Measurements from ENCODE around the gene RNF222. TPM values are rescaled to one million over a fixed set of nuclear protein-coding genes. Genes with fewer than 3 reads are reported as not detected.

The RNF222 gene
- polyA plus RNA-seq, 1 experiment = not detected

DNA sequence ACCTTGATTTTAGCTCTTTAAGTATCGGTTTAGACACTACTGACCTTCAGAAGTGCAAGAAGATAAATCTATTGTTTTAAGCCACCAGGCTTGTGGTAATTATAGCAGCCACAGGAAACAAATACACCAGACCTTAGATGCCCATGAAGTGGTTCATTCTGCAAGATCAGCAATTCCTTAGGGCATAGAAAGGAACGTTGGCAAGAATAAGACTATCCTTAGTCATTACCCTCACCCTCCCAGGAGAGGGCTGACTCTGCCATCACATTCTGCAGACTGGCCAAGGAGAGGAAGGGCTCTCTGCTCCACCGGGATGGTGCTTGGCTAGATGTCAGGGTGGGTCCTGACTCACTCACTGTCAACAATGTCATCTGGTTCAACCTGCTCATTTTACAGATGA lies 23.9 kb upstream of the RNF222 start:
- POLR2A ChIA-PET = no interaction called here
- H3K36me3 ChIP-seq (ENCODE audit: control insufficient read depth, insufficient read depth, low read length) = no peaks in the 10 kb centered on the region
- H3K27me3 ChIP-seq (ENCODE audit: control insufficient read depth, insufficient read depth, low read length) = peaks cover 6% of the 10 kb centered on the region
- DNase-seq (ENCODE audit: low read depth) = no peak
- no peak overlapping the region for H3K4me3 ChIP-seq (ENCODE audit: low read depth, low read length)
- TF ChIP-seq, protein P1, sequence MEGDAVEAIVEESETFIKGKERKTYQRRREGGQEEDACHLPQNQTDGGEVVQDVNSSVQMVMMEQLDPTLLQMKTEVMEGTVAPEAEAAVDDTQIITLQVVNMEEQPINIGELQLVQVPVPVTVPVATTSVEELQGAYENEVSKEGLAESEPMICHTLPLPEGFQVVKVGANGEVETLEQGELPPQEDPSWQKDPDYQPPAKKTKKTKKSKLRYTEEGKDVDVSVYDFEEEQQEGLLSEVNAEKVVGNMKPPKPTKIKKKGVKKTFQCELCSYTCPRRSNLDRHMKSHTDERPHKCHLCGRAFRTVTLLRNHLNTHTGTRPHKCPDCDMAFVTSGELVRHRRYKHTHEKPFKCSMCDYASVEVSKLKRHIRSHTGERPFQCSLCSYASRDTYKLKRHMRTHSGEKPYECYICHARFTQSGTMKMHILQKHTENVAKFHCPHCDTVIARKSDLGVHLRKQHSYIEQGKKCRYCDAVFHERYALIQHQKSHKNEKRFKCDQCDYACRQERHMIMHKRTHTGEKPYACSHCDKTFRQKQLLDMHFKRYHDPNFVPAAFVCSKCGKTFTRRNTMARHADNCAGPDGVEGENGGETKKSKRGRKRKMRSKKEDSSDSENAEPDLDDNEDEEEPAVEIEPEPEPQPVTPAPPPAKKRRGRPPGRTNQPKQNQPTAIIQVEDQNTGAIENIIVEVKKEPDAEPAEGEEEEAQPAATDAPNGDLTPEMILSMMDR (IDR thresholded peaks at IDR 0.05; ENCODE audit: insufficient read depth, low read depth, low read length) = no peak
- CTCF ChIA-PET = interaction anchor here (1.0 to 2.5 kb wide), 4 partner anchors 10 to 364 kb away, joined by 3 to 16 read pairs (median 5); no protein-coding TSS in a partner anchor

DNA sequence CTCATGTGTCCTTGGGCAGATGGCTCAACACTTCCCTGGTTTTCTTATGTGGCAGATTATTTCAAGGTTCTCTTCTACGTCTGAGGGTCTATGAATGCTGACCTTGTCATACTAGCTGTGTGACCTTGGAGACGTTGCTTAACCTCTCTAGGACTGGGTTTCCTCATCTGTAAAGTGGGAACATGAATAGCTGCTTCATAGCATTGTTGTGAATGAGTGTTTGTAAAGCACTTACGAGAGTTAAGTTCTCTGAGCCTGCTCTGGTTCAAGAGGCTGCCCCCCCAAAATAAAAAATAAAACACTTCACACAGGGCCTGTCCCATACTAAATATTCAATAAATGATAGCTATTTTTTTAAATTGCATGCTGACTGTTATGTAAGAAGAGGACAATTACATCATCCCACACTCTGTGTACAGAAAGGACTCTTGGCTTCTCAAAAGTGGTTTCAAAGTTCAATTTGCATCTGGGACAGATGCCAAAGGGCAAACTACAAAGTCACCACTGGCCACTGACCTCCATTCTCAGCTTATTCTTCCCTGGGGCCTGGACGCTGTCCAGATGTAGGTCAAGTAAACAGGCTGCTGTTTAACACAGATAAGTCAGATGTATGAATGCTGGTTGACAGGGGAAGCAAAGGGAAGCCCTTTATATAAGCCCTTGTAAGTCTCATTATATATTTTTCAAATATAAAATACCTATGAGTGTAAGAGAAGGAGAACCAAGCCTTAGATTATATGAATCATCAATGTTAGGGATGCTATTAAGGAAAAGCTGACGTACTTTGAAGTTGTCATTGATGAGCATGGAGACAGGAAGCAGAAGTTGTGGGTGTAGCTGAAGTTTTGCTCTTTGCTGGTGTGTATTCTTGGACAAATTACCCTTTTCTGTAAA lies 22.7 kb upstream of the RNF222 start:
- Histone ChIP-seq H3K36me3 (ENCODE audit: control insufficient read depth, insufficient read depth, low read length) (no peaks in the 10 kb centered on the region), H3K4me3 (ENCODE audit: low read depth, low read length) (no peak overlapping the region), H3K27me3 (ENCODE audit: control insufficient read depth, insufficient read depth, low read length) (peaks cover 6% of the 10 kb centered on the region)
- CTCF ChIA-PET = interaction anchor here (0.6 to 2.5 kb wide), 5 partner anchors 9 to 475 kb away, joined by 3 to 16 read pairs (median 4); no protein-coding TSS in a partner anchor
- POLR2A ChIA-PET = no interaction called here
- TF ChIP-seq, protein P1 (IDR thresholded peaks at IDR 0.05; ENCODE audit: insufficient read depth, low read depth, low read length) = no peak
- DNase-seq (ENCODE audit: low read depth) = no peak

DNA sequence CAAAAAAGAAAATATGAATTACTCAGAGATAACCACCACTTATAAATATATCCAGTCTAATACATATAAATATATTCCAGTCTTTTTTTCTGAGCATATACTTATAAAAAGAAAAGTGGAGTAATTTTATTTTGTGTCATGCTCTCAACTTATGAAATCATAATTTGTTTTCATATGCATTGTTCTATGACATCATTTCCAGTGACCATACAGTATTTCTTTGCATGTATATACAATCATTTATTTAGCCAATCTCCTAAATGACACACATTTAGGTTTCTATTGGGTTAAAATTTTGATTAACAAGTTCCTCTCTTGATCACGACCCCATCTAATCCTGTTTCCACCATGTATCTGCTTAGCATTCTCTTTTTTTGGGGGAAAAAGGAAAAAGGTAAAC lies 21.7 kb upstream of the RNF222 start:
- CTCF ChIA-PET = interaction anchor here (2.5 kb wide), 1 partner anchor 9 kb away, joined by 16 read pairs; no protein-coding TSS in a partner anchor

DNA sequence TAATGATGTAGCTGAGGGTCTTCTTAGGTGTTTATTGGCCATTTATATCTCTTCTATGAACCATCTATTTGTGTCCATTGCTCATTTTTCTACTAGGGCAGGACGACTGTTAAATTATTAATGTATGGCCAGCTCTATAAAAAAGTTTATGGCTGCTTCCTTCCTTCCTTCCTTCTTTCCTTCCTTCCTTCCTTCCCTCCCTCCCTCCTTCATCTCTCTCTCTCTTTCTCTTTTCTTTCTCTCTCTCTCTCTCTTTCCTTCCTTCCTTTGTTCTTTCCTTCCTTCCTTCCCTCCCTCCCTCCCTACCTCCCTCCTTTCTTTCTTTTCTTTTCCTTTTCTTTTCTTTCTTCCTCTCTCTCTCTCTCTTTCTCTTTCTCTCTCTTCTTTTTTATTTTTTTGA lies 20.8 kb upstream of the RNF222 start:
- DNase-seq (ENCODE audit: low read depth) = no peak
- ChIA-PET CTCF (interaction anchor here (0.5 kb wide), 1 partner anchor 36 kb away, joined by 3 read pairs; the partner anchor contains the start of gene RPL26), POLR2A (no interaction called here)
- TF ChIP-seq, protein P1 (IDR thresholded peaks at IDR 0.05; ENCODE audit: insufficient read depth, low read depth, low read length) = no peak
- H3K36me3 ChIP-seq (ENCODE audit: control insufficient read depth, insufficient read depth, low read length) = no peaks in the 10 kb centered on the region
- no peak overlapping the region for H3K4me3 ChIP-seq (ENCODE audit: low read depth, low read length)
- peaks cover 4% of the 10 kb centered on the region for H3K27me3 ChIP-seq (ENCODE audit: control insufficient read depth, insufficient read depth, low read length)

More for the DNA sequence above, 21.7 kb upstream of the RNF222 start:
- DNase-seq (ENCODE audit: low read depth) = no peak
- Histone ChIP-seq H3K4me3 (ENCODE audit: low read depth, low read length) (no peak overlapping the region), H3K27me3 (ENCODE audit: control insufficient read depth, insufficient read depth, low read length) (peaks cover 6% of the 10 kb centered on the region), H3K36me3 (ENCODE audit: control insufficient read depth, insufficient read depth, low read length) (no peaks in the 10 kb centered on the region)
- POLR2A ChIA-PET = no interaction called here
- TF ChIP-seq, protein P1 (IDR thresholded peaks at IDR 0.05; ENCODE audit: insufficient read depth, low read depth, low read length) = no peak

DNA sequence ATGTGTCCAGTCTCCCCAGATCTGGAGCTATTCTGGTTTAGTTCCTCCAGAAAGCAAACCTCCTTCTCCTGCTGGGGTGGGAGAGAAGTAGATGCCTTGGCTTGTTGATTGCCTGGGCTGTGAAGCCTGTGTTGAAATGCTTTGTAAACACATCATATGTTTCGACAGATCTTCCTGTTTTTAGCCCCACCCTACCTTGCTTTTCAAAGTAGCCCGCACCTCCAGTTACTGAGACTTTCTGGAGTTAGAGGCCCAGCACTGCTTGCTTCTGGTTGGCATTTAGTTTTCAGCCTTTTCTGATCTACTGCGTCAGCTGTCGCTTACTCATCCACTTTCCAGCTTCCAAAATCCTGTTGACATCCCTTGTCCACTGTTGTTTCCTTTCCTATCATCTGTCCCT lies 20.2 kb upstream of the RNF222 start:
- POLR2A ChIA-PET = no interaction called here
- DNase-seq (ENCODE audit: low read depth) = no peak
- Histone ChIP-seq H3K4me3 (ENCODE audit: low read depth, low read length) (no peak overlapping the region), H3K27me3 (ENCODE audit: control insufficient read depth, insufficient read depth, low read length) (peaks cover 5% of the 10 kb centered on the region; the same call in 1 of the 2 replicates), H3K36me3 (ENCODE audit: control insufficient read depth, insufficient read depth, low read length) (no peaks in the 10 kb centered on the region)
- CTCF ChIA-PET = interaction anchor here (0.6 kb wide), 1 partner anchor 1075 kb away, joined by 3 read pairs; no protein-coding TSS in a partner anchor
- TF ChIP-seq, protein P1 (IDR thresholded peaks at IDR 0.05; ENCODE audit: insufficient read depth, low read depth, low read length) = no peak

Measured in BJ (cell line).